Loucy (cell line): ENCODE measurements around the gene CSF1R.

Source experiments
- H2AFZ ChIP-seq: fragments of 200-600 bp; sonication (generic); 2 replicates; pipeline ENCODE4 v1.6.0; 2016; ENCODE audit warnings: antibody characterized with exemption, mild to moderate bottlenecking, low read length, moderate library complexity
- H3F3A ChIP-seq: fragments of 200-600 bp; 2 replicates; pipeline ENCODE4 v1.6.0; 2016; ENCODE audit warnings: antibody characterized with exemption, low read depth, mild to moderate bottlenecking
- H3K27me3 ChIP-seq: fragments of 200-600 bp; sonication (generic); 2 replicates; pipeline ENCODE4 v1.6.1; 2014; ENCODE audit warnings: low read length, mild to moderate bottlenecking; ENCODE audit not compliant: insufficient read depth, poor library complexity, severe bottlenecking
- H3K36me3 ChIP-seq: fragments of 200-600 bp; sonication (generic); 2 replicates; pipeline ENCODE4 v1.6.1; 2016; ENCODE audit warnings: low read length; ENCODE audit not compliant: insufficient read depth
- H3K4me1 ChIP-seq: fragments of 200-600 bp; sonication (generic); 2 replicates; pipeline ENCODE4 v1.5.1; 2014; ENCODE audit warnings: low read length, mild to moderate bottlenecking; ENCODE audit not compliant: insufficient read depth, poor library complexity, severe bottlenecking
- H3K4me2 ChIP-seq: fragments of 200-600 bp; sonication (generic); 2 replicates; pipeline ENCODE4 v1.6.0; 2014; ENCODE audit warnings: antibody characterized with exemption, low read length, low read depth, mild to moderate bottlenecking; ENCODE audit not compliant: poor library complexity, severe bottlenecking
- H3K4me3 ChIP-seq: fragments of 200-600 bp; sonication (generic); 2 replicates; pipeline ENCODE4 v1.5.1; 2014; ENCODE audit warnings: low read length, mild to moderate bottlenecking, mixed read lengths; ENCODE audit not compliant: poor library complexity, severe bottlenecking
- H3K79me2 ChIP-seq: fragments of 200-600 bp; sonication (generic); 2 replicates; pipeline ENCODE4 v1.6.1; 2014; ENCODE audit warnings: low read length; ENCODE audit not compliant: insufficient read depth
- H3K9ac ChIP-seq: fragments of 200-600 bp; sonication (generic); 2 replicates; pipeline ENCODE4 v1.6.0; 2014; ENCODE audit warnings: mild to moderate bottlenecking, low read depth, low read length, moderate library complexity; ENCODE audit not compliant: poor library complexity, severe bottlenecking
- H3K9me2 ChIP-seq: fragments of 200-600 bp; sonication (generic); replicated peaks from 2 replicates; pipeline ENCODE4 v1.6.1; 2016; ENCODE audit warnings: low read depth, low read length, mixed read lengths
- H3K9me3 ChIP-seq: fragments of 200-600 bp; sonication (generic); 2 replicates; pipeline ENCODE4 v1.6.1; 2014; ENCODE audit warnings: mild to moderate bottlenecking, antibody characterized with exemption, low read length, low read depth; ENCODE audit not compliant: insufficient read depth
- H4K20me1 ChIP-seq: fragments of 200-600 bp; sonication (generic); 2 replicates; pipeline ENCODE4 v1.6.0; 2014; ENCODE audit warnings: antibody characterized with exemption, low read length, mild to moderate bottlenecking; ENCODE audit not compliant: insufficient read depth, poor library complexity, severe bottlenecking
- CTCF ChIP-seq: fragments of 200-600 bp; sonication (generic); conservative IDR thresholded peaks from 2 replicates; pipeline ENCODE4 v1.5.1; 2014; ENCODE audit warnings: mild to moderate bottlenecking, antibody characterized with exemption, low read length
- EZH2phosphoT487 ChIP-seq: fragments of 200-600 bp; IDR thresholded peaks from 2 replicates; pipeline ENCODE4 v1.6.1; 2018; ENCODE audit warnings: antibody characterized with exemption, mild to moderate bottlenecking, moderate library complexity, borderline replicate concordance

Gene CSF1R

GRCh38 chr5:150079909-150080461, 6.4 kb downstream of the CSF1R start:
- no peaks in the 10 kb centered on the region for H3F3A ChIP-seq
- no peak overlapping the region for H2AFZ ChIP-seq
- H3K9ac ChIP-seq, result no peak overlapping the region
- no peaks in the 10 kb centered on the region for H3K79me2 ChIP-seq
- H3K36me3 ChIP-seq, result no peaks in the 10 kb centered on the region
- no peak overlapping the region for H3K4me2 ChIP-seq
- TF ChIP-seq EZH2phosphoT487 (no peak), CTCF (no peak)
- no peaks in the 10 kb centered on the region for H4K20me1 ChIP-seq
- H3K27me3 ChIP-seq, result no peaks in the 10 kb centered on the region
- peaks cover 15% of the 10 kb centered on the region for H3K4me1 ChIP-seq
- no peak overlapping the region for H3K4me3 ChIP-seq
- no peaks in the 10 kb centered on the region for H3K9me2 ChIP-seq
- no peaks in the 10 kb centered on the region for H3K9me3 ChIP-seq

- Histone ChIP-seq H3K36me3 (no peaks in the 10 kb centered on the region), H3K4me2 (no peak overlapping the region), H3F3A (no peaks in the 10 kb centered on the region), H3K79me2 (no peaks in the 10 kb centered on the region), H4K20me1 (no peaks in the 10 kb centered on the region), H3K9me2 (no peaks in the 10 kb centered on the region), H3K9me3 (no peaks in the 10 kb centered on the region), H3K9ac (no peak overlapping the region), H2AFZ (no peak overlapping the region), H3K4me1 (peaks cover 15% of the 10 kb centered on the region), H3K4me3 (no peak overlapping the region), H3K27me3 (no peaks in the 10 kb centered on the region)
- TF ChIP-seq CTCF, result no peak
- no peak for TF ChIP-seq EZH2phosphoT487
Observed at GRCh38 chr5:150078802-150079689, 7.3 kb downstream of the CSF1R start.

GRCh38 chr5:150077996-150078801, 8.2 kb downstream of the CSF1R start:
- no peak overlapping the region for H2AFZ ChIP-seq
- TF ChIP-seq EZH2phosphoT487 (no peak), CTCF (no peak)
- H3K27me3 ChIP-seq, result no peaks in the 10 kb centered on the region
- no peaks in the 10 kb centered on the region for H3K9me2 ChIP-seq
- H3K4me1 ChIP-seq, result peaks cover 15% of the 10 kb centered on the region
- no peaks in the 10 kb centered on the region for H3F3A ChIP-seq
- H3K4me2 ChIP-seq, result no peak overlapping the region
- H3K4me3 ChIP-seq, result no peak overlapping the region
- no peaks in the 10 kb centered on the region for H3K36me3 ChIP-seq
- H3K79me2 ChIP-seq, result no peaks in the 10 kb centered on the region
- no peak overlapping the region for H3K9ac ChIP-seq
- no peaks in the 10 kb centered on the region for H3K9me3 ChIP-seq
- H4K20me1 ChIP-seq, result no peaks in the 10 kb centered on the region
